Endothelial cell (in vitro differentiated cells): Measurements from ENCODE around the gene SUFU. TPM values are rescaled to one million over a fixed set of nuclear protein-coding genes. Genes with fewer than 3 reads are reported as not detected.

Experiments
- DNase-seq: peaks from one replicate; pipeline ENCODE4 v3.0.0; 2021; ENCODE audit warnings: low spot score
- H3K27ac Mint-ChIP-seq: one replicate; pipeline ENCODE4 v1.8.0; 2021; ENCODE audit warnings: mixed read lengths, inconsistent platforms; ENCODE audit not compliant: unreplicated experiment
- H3K27me3 Mint-ChIP-seq: one replicate; pipeline ENCODE4 v1.8.0; 2021; ENCODE audit warnings: mild to moderate bottlenecking, moderate library complexity, mixed read lengths, inconsistent platforms; ENCODE audit not compliant: unreplicated experiment
- H3K36me3 Mint-ChIP-seq: one replicate; pipeline ENCODE4 v1.8.0; 2021; ENCODE audit warnings: mild to moderate bottlenecking, low read depth, mixed read lengths, inconsistent platforms; ENCODE audit not compliant: unreplicated experiment
- H3K4me1 Mint-ChIP-seq: one replicate; pipeline ENCODE4 v1.8.0; 2021; ENCODE audit warnings: mild to moderate bottlenecking, mixed read lengths, inconsistent platforms; ENCODE audit not compliant: unreplicated experiment
- H3K4me3 Mint-ChIP-seq: one replicate; pipeline ENCODE4 v1.8.0; 2021; ENCODE audit warnings: mild to moderate bottlenecking, mixed read lengths, inconsistent platforms; ENCODE audit not compliant: unreplicated experiment
- H3K9me3 Mint-ChIP-seq: one replicate; pipeline ENCODE4 v1.8.0; 2021; ENCODE audit warnings: mixed read lengths, inconsistent platforms; ENCODE audit not compliant: unreplicated experiment
- total RNA-seq: library from RNA; stranded (reverse); fragmentation: NEBNext Ultra II Directional; extraction: Animal tissue kit (Norgen Biotek cat#: 25700); gene quantifications from one replicate; pipeline ENCODE4 v1.2.1, GENCODE V29; 2021; ENCODE audit not compliant: unreplicated experiment
- TF ChIP-seq, protein P1 (sequence below): fragments of 200-600 bp; sonication (generic); IDR thresholded peaks from one replicate; pipeline ENCODE4 v1.5.0; 2021; ENCODE audit warnings: antibody characterized with exemption; ENCODE audit not compliant: unreplicated experiment

SUFU gene
- total RNA-seq, 1 donor from 2014 or later = 44.4 TPM

DNA sequence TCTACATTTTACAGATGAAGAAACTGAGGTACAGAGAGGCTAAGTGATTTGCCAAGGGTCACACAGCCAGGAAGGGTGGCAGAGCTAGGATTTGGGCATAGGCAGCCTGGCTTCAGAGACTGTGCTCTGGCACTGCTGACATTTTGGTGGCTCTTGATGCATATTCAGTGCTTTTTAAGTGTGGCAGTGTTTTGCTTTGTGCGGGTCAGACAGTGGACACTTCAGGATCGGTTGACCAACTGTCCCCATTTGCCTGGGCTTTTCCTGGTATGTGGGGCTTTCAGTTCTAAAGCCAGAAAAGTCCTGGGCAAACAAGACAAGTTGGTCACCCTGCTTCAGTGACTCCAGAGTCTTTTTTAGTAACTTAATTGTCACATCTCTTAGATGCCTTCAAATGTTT lies 35.0 kb downstream of the SUFU start:
- Mint-ChIP-seq H3K27me3 (no peaks in the 10 kb centered on the region), H3K36me3 (peaks cover 9% of the 10 kb centered on the region), H3K9me3 (no peaks in the 10 kb centered on the region), H3K4me1 (no peaks in the 10 kb centered on the region), H3K4me3 (no peak overlapping the region), H3K27ac (no peak overlapping the region)
- TF ChIP-seq, protein P1, sequence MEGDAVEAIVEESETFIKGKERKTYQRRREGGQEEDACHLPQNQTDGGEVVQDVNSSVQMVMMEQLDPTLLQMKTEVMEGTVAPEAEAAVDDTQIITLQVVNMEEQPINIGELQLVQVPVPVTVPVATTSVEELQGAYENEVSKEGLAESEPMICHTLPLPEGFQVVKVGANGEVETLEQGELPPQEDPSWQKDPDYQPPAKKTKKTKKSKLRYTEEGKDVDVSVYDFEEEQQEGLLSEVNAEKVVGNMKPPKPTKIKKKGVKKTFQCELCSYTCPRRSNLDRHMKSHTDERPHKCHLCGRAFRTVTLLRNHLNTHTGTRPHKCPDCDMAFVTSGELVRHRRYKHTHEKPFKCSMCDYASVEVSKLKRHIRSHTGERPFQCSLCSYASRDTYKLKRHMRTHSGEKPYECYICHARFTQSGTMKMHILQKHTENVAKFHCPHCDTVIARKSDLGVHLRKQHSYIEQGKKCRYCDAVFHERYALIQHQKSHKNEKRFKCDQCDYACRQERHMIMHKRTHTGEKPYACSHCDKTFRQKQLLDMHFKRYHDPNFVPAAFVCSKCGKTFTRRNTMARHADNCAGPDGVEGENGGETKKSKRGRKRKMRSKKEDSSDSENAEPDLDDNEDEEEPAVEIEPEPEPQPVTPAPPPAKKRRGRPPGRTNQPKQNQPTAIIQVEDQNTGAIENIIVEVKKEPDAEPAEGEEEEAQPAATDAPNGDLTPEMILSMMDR = no peak
- DNase-seq = no peak

DNA sequence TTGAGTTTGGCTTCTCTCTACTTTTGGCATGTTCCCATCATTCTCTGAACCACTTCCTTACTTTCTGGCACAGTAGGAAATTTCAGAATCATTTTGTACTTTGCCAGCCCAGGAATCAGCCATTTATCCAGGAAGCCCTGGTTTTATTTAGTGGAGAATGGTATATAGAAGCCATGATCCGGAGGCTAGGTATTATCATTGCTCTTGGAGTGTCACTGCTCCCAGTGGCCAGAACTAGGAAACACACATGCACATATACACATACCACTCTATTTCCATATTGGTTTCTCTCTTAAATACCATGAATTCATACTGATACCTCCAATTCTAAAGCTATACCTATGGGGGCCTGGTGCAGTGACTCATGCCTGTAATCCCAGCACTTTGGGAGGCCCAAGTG lies 36.3 kb downstream of the SUFU start:
- Mint-ChIP-seq H3K27me3 (no peaks in the 10 kb centered on the region), H3K4me1 (no peaks in the 10 kb centered on the region), H3K9me3 (no peaks in the 10 kb centered on the region), H3K4me3 (no peak overlapping the region), H3K27ac (no peak overlapping the region), H3K36me3 (peaks cover 7% of the 10 kb centered on the region)
- TF ChIP-seq, protein P1 = peak; percentile 38
- no peak for DNase-seq

DNA sequence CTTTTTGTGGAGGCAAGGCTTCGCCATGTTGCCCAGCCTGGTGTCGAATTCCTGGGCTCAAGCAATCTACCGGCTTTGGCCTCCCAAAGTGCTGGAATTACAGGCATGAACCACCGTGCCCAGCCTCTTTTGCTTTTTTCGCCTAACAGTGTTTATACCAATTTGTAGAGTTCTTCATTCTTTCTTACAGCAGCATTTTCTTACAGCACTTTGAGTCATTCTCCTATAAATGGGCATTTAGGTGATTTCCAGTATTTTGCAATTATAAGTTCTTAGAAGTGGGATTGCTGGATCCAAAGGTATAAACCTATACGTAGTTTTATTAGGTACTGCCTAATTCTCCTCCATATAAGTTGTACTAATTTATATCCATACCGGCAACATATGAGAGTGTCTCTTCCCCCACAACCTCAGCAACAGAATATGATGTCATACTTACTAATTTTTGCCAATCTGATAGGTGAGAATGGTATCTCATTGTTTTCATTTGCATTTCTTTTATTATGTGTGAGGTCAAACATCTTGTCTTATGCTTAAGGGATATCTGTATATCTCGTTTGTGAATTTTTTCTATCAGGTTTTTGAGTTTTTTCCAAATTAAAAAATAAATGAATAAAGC lies 39.1 kb downstream of the SUFU start:
- H3K9me3 Mint-ChIP-seq = no peaks in the 10 kb centered on the region
- peaks cover 3% of the 10 kb centered on the region for H3K36me3 Mint-ChIP-seq
- no peak for DNase-seq
- no peak overlapping the region for H3K4me3 Mint-ChIP-seq
- TF ChIP-seq, protein P1 = no peak
- no peak overlapping the region for H3K27ac Mint-ChIP-seq
- peaks cover 14% of the 10 kb centered on the region for H3K4me1 Mint-ChIP-seq
- no peaks in the 10 kb centered on the region for H3K27me3 Mint-ChIP-seq

DNA sequence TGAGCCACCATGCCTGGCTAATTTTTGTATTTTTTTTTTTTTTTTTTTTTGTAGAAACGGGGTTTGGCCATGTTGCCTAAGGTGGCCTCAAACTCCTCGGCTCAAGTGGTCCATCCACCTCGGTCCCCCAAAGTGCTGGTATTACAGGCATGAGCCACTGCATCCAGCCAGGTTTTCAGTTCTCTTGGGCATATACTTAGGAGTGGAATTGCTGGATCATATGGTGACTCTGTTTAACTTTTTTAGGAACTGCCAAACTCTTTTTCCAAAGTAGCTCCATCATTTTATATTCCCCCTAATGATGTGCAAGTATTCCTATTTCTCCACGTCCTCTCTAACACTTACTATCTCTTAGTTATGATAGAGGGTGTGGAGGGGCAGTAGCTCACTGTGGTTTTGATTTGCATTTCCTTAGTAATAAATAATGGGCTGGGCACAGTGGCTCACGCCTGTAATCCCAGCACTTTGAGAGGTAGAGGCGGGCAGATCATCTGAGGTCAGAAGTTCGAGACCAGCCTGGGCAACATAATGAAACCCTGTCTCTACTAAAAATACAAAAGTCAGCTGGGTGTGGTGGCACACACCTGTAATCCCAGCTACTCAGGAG lies 41.6 kb downstream of the SUFU start:
- TF ChIP-seq, protein P1 = no peak
- Mint-ChIP-seq H3K4me1 (peaks cover 14% of the 10 kb centered on the region), H3K9me3 (no peaks in the 10 kb centered on the region), H3K36me3 (peaks cover 2% of the 10 kb centered on the region), H3K4me3 (no peak overlapping the region), H3K27me3 (no peaks in the 10 kb centered on the region), H3K27ac (no peak overlapping the region)
- DNase-seq = no peak

DNA sequence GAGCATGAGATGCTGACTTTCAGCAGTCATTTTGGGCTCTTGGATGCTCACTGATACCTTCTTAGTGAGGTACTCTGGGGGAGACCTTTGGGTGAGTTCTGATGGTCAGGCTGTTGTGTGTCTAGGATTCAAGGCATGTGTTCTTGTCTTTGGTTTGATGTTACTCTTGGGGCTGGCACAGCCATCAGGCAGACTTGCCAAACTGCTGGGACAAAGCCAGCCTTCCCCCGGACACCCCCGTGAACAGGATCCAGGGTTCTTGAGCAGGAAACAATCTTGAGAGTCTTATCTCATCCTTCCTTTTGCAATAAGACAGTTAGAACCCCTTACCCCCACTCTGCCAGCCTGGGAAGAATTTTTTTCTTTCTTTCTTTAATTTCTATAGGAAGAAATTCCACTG lies 42.2 kb downstream of the SUFU start:
- Mint-ChIP-seq H3K27ac (no peak overlapping the region), H3K4me3 (no peak overlapping the region), H3K27me3 (no peaks in the 10 kb centered on the region), H3K9me3 (no peaks in the 10 kb centered on the region), H3K36me3 (peaks cover 6% of the 10 kb centered on the region), H3K4me1 (peaks cover 14% of the 10 kb centered on the region)
- no peak for DNase-seq
- TF ChIP-seq, protein P1 = no peak
